GM12878 (cell line): ENCODE measurements around the gene TRIM54. TPM values are rescaled to one million over a fixed set of nuclear protein-coding genes. Genes with fewer than 3 reads are reported as not detected.

Experiments used
- BHLHE40 ChIP-seq, 2 experiments: fragments of 450-650 bp in 1 of 2; IDR thresholded peaks; 2 replicates each; pipeline ENCODE4 v1.6.1; 2011 to 2017; ENCODE audit warnings: low read depth in 2 of 2, borderline replicate concordance in 1 of 2, improper control_type of control experiment in 1 of 2, low read length in 1 of 2, mild to moderate bottlenecking in 1 of 2
- NFIC ChIP-seq: IDR thresholded peaks from 2 replicates; pipeline ENCODE4 v1.6.1; 2012; ENCODE audit warnings: low read depth, mild to moderate bottlenecking, inconsistent platforms, low read length, moderate library complexity
- NFYA ChIP-seq: IDR thresholded peaks from 2 replicates; pipeline ENCODE4 v1.6.1; 2011; ENCODE audit warnings: low read depth, mild to moderate bottlenecking, low read length, improper control_type of control experiment, borderline replicate concordance
- RAD21 ChIP-seq: IDR thresholded peaks from 2 replicates; pipeline ENCODE4 v1.6.1; 2011; ENCODE audit warnings: mild to moderate bottlenecking, low read depth, low read length, moderate library complexity; ENCODE audit not compliant: insufficient read depth
- STAT1 ChIP-seq: fragments of 450-650 bp; conservative IDR thresholded peaks from 2 replicates; pipeline ENCODE4 v1.6.1; 2014; ENCODE audit warnings: antibody characterized with exemption, mild to moderate bottlenecking
- ZBTB33 ChIP-seq: fragments of 450-650 bp; IDR thresholded peaks from 2 replicates; pipeline ENCODE4 v1.6.1; 2017; ENCODE audit warnings: mild to moderate bottlenecking
- polyA plus RNA-seq, 11 experiments: library from polyadenylated mRNA; depleted of rRNA in 4 of 11; unstranded in 6 of 11; stranded (reverse) in 5 of 11; fragments of >200 nt; fragmentation: Nextera tagmentation in 4 of 11; fragmentation: Illumina TruSeq in 1 of 11; extraction: Ambion mirVana in 4 of 11; extraction: Trizol in 1 of 11; gene quantifications; 1 replicate in 1 of 11; 2 replicates in 10 of 11; pipeline versions ENCODE4 v1.2.1 to v1.2.3, GENCODE V29; 2011 to 2016; ENCODE audit warnings: inconsistent platforms in 2 of 11, missing spikeins in 2 of 11, low read depth in 1 of 11
- total RNA-seq, 4 experiments: library from RNA; depleted of rRNA in 3 of 4; stranded (reverse); fragments of >200 nt in 3 of 4; fragmentation: Illumina TruSeq in 1 of 4; extraction: Trizol in 1 of 4; gene quantifications; 2 replicates each; pipeline versions ENCODE4 v1.2.1 to v1.2.3, GENCODE V29; 2013 to 2021

Gene TRIM54
- total and polyA plus RNA-seq, 10 of the 15 experiments (the other 5 are each of a cell fraction or from before 2014, with no cell fraction given), result 0.03 to 0.08 TPM; not detected in 8

GRCh38 chr2:27356382-27357181 is 74.4 kb downstream of the TRIM54 start, which contains the start of gene GTF3C2 (continued):
- TF ChIP-seq ZBTB33 (no peak), RAD21 (no peak), STAT1 (no peak; the same call in 1 of the 2 replicates), BHLHE40 (IDR thresholded peaks at IDR 0.05; ENCODE audit: borderline replicate concordance in 1 of 2, low read depth in 2 of 2, low read length in 1 of 2) (peak in 1 of 2 experiments; percentile 81), NFIC (peak; percentile 56; the same call in 1 of the 2 replicates), NFYA (no peak)

Other genes with a start within 250 kb of the TRIM54 start
Only the 7 nearest of the 27 such genes appear.
- 97.5 and 113 TPM in 2 replicates for gene ATRAID, start 70.4 kb upstream of the TRIM54 start, total RNA-seq (2014; rRNA removed)
- 79.5 and 80.7 TPM in 2 replicates for gene ATRAID, start 70.4 kb upstream of the TRIM54 start, total RNA-seq (2014; rRNA removed; fragmentation: Illumina TruSeq; extraction: Trizol)
- gene ATRAID, start 70.4 kb upstream of the TRIM54 start, total RNA-seq (2021), result 65.6 and 68.9 TPM in 2 replicates
- 129 and 143 TPM in 2 replicates for gene ATRAID, start 70.4 kb upstream of the TRIM54 start, polyA plus RNA-seq (2011; rRNA removed)
- 103 and 107 TPM in 2 replicates for gene ATRAID, start 70.4 kb upstream of the TRIM54 start, polyA plus RNA-seq (2014; fragmentation: Illumina TruSeq; extraction: Trizol)
- gene ATRAID, start 70.4 kb upstream of the TRIM54 start, polyA plus RNA-seq (2014; fragmentation: Nextera tagmentation; extraction: Ambion mirVana), result 100 to 1,000 TPM; 137 to 142 TPM
- 88.5 and 102 TPM in 2 replicates for gene ATRAID, start 70.4 kb upstream of the TRIM54 start, polyA plus RNA-seq (2014; rRNA removed)
- 100 to 1,000 TPM; 163 to 180 TPM for gene ATRAID, start 70.4 kb upstream of the TRIM54 start, polyA plus RNA-seq (2016; fragmentation: Nextera tagmentation; extraction: Ambion mirVana)
- gene SLC5A6, start 70.2 kb upstream of the TRIM54 start, total RNA-seq (2014; rRNA removed), result 52.3 and 53.9 TPM in 2 replicates
- gene SLC5A6, start 70.2 kb upstream of the TRIM54 start, total RNA-seq (2014; rRNA removed; fragmentation: Illumina TruSeq; extraction: Trizol), result 27.8 and 29.4 TPM in 2 replicates
- 52.8 and 58.5 TPM in 2 replicates for gene SLC5A6, start 70.2 kb upstream of the TRIM54 start, total RNA-seq (2021)
- gene SLC5A6, start 70.2 kb upstream of the TRIM54 start, polyA plus RNA-seq (2011; rRNA removed), result 50.6 and 101 TPM in 2 replicates
- gene SLC5A6, start 70.2 kb upstream of the TRIM54 start, polyA plus RNA-seq (2014; fragmentation: Illumina TruSeq; extraction: Trizol), result 35.7 and 42.6 TPM in 2 replicates
- gene SLC5A6, start 70.2 kb upstream of the TRIM54 start, polyA plus RNA-seq (2014; fragmentation: Nextera tagmentation; extraction: Ambion mirVana), result 10 to 100 TPM; 13.1 to 13.5 TPM
- gene SLC5A6, start 70.2 kb upstream of the TRIM54 start, polyA plus RNA-seq (2014; rRNA removed), result 54.3 and 56.8 TPM in 2 replicates
- 10 to 100 TPM; 60.4 to 67.5 TPM for gene SLC5A6, start 70.2 kb upstream of the TRIM54 start, polyA plus RNA-seq (2016; fragmentation: Nextera tagmentation; extraction: Ambion mirVana)
- gene CAD, start 65.1 kb upstream of the TRIM54 start, total RNA-seq (2014; rRNA removed), result 48.3 and 66.1 TPM in 2 replicates
- gene CAD, start 65.1 kb upstream of the TRIM54 start, total RNA-seq (2014; rRNA removed; fragmentation: Illumina TruSeq; extraction: Trizol), result 22.8 and 23.8 TPM in 2 replicates
- gene CAD, start 65.1 kb upstream of the TRIM54 start, total RNA-seq (2021), result 101 and 119 TPM in 2 replicates
- gene CAD, start 65.1 kb upstream of the TRIM54 start, polyA plus RNA-seq (2011; rRNA removed), result 12.0 and 24.9 TPM in 2 replicates
- 18.5 and 43.5 TPM in 2 replicates for gene CAD, start 65.1 kb upstream of the TRIM54 start, polyA plus RNA-seq (2014; fragmentation: Illumina TruSeq; extraction: Trizol)
- gene CAD, start 65.1 kb upstream of the TRIM54 start, polyA plus RNA-seq (2014; fragmentation: Nextera tagmentation; extraction: Ambion mirVana), result 10 to 100 TPM in 1 of 2 experiments, 1 to 10 TPM in 1; 7.6 to 12.1 TPM
- 57.9 and 73.2 TPM in 2 replicates for gene CAD, start 65.1 kb upstream of the TRIM54 start, polyA plus RNA-seq (2014; rRNA removed)
- 10 to 100 TPM; 68.2 to 75.5 TPM for gene CAD, start 65.1 kb upstream of the TRIM54 start, polyA plus RNA-seq (2016; fragmentation: Nextera tagmentation; extraction: Ambion mirVana)
- not detected in 2 replicates for gene SLC30A3, start 19.4 kb upstream of the TRIM54 start, total RNA-seq (2014; rRNA removed)
- not detected in 2 replicates for gene SLC30A3, start 19.4 kb upstream of the TRIM54 start, total RNA-seq (2014; rRNA removed; fragmentation: Illumina TruSeq; extraction: Trizol)
- gene SLC30A3, start 19.4 kb upstream of the TRIM54 start, total RNA-seq (2021), result not detected in 2 replicates
- gene SLC30A3, start 19.4 kb upstream of the TRIM54 start, polyA plus RNA-seq (2011; rRNA removed), result 0.12 and 0.23 TPM in 2 replicates
- gene SLC30A3, start 19.4 kb upstream of the TRIM54 start, polyA plus RNA-seq (2014; fragmentation: Illumina TruSeq; extraction: Trizol), result not detected in 2 replicates
- gene SLC30A3, start 19.4 kb upstream of the TRIM54 start, polyA plus RNA-seq (2014; fragmentation: Nextera tagmentation; extraction: Ambion mirVana), result not detected
- gene SLC30A3, start 19.4 kb upstream of the TRIM54 start, polyA plus RNA-seq (2014; rRNA removed), result 0.06 TPM in 1 of 2 replicates, not detected in the other
- gene SLC30A3, start 19.4 kb upstream of the TRIM54 start, polyA plus RNA-seq (2016; fragmentation: Nextera tagmentation; extraction: Ambion mirVana), result not detected
- not detected in 2 replicates for gene DNAJC5G, start 7.0 kb upstream of the TRIM54 start, total RNA-seq (2014; rRNA removed)
- gene DNAJC5G, start 7.0 kb upstream of the TRIM54 start, total RNA-seq (2014; rRNA removed; fragmentation: Illumina TruSeq; extraction: Trizol), result not detected in 2 replicates
- gene DNAJC5G, start 7.0 kb upstream of the TRIM54 start, total RNA-seq (2021), result not detected in 2 replicates
- gene DNAJC5G, start 7.0 kb upstream of the TRIM54 start, polyA plus RNA-seq (2011; rRNA removed), result not detected in 2 replicates
- not detected in 2 replicates for gene DNAJC5G, start 7.0 kb upstream of the TRIM54 start, polyA plus RNA-seq (2014; fragmentation: Illumina TruSeq; extraction: Trizol)
- not detected for gene DNAJC5G, start 7.0 kb upstream of the TRIM54 start, polyA plus RNA-seq (2014; fragmentation: Nextera tagmentation; extraction: Ambion mirVana)
- not detected in 2 replicates for gene DNAJC5G, start 7.0 kb upstream of the TRIM54 start, polyA plus RNA-seq (2014; rRNA removed)
- gene DNAJC5G, start 7.0 kb upstream of the TRIM54 start, polyA plus RNA-seq (2016; fragmentation: Nextera tagmentation; extraction: Ambion mirVana), result not detected
- gene UCN, start 26.0 kb downstream of the TRIM54 start, total RNA-seq (2014; rRNA removed), result 1.6 and 2.2 TPM in 2 replicates
- gene UCN, start 26.0 kb downstream of the TRIM54 start, total RNA-seq (2014; rRNA removed; fragmentation: Illumina TruSeq; extraction: Trizol), result 0.45 TPM in 1 of 2 replicates, not detected in the other
- 1.1 and 2.0 TPM in 2 replicates for gene UCN, start 26.0 kb downstream of the TRIM54 start, total RNA-seq (2021)
- 0.43 TPM in 1 of 2 replicates, not detected in the other for gene UCN, start 26.0 kb downstream of the TRIM54 start, polyA plus RNA-seq (2011; rRNA removed)
- not detected in 2 replicates for gene UCN, start 26.0 kb downstream of the TRIM54 start, polyA plus RNA-seq (2014; fragmentation: Illumina TruSeq; extraction: Trizol)
- gene UCN, start 26.0 kb downstream of the TRIM54 start, polyA plus RNA-seq (2014; fragmentation: Nextera tagmentation; extraction: Ambion mirVana), result under 1 TPM; 0.10 to 0.26 TPM
- gene UCN, start 26.0 kb downstream of the TRIM54 start, polyA plus RNA-seq (2014; rRNA removed), result 2.6 and 2.8 TPM in 2 replicates
- 1 to 10 TPM; 2.7 to 3.8 TPM for gene UCN, start 26.0 kb downstream of the TRIM54 start, polyA plus RNA-seq (2016; fragmentation: Nextera tagmentation; extraction: Ambion mirVana)
- gene MPV17, start 40.7 kb downstream of the TRIM54 start, total RNA-seq (2014; rRNA removed), result 95.3 and 98.9 TPM in 2 replicates
- 73.0 and 75.3 TPM in 2 replicates for gene MPV17, start 40.7 kb downstream of the TRIM54 start, total RNA-seq (2014; rRNA removed; fragmentation: Illumina TruSeq; extraction: Trizol)
- 63.3 and 63.4 TPM in 2 replicates for gene MPV17, start 40.7 kb downstream of the TRIM54 start, total RNA-seq (2021)
- gene MPV17, start 40.7 kb downstream of the TRIM54 start, polyA plus RNA-seq (2011; rRNA removed), result 103 and 126 TPM in 2 replicates
- gene MPV17, start 40.7 kb downstream of the TRIM54 start, polyA plus RNA-seq (2014; fragmentation: Illumina TruSeq; extraction: Trizol), result 116 and 123 TPM in 2 replicates
- 10 to 100 TPM; 67.6 to 69.8 TPM for gene MPV17, start 40.7 kb downstream of the TRIM54 start, polyA plus RNA-seq (2014; fragmentation: Nextera tagmentation; extraction: Ambion mirVana)
- gene MPV17, start 40.7 kb downstream of the TRIM54 start, polyA plus RNA-seq (2014; rRNA removed), result 77.3 and 82.7 TPM in 2 replicates
- gene MPV17, start 40.7 kb downstream of the TRIM54 start, polyA plus RNA-seq (2016; fragmentation: Nextera tagmentation; extraction: Ambion mirVana), result 100 to 1,000 TPM; 116 to 143 TPM